ENCODE measurements around the gene TJP1.
"Not testable (repeated sequence)": the region's sequence is repeated elsewhere in the genome, so short reads cannot be mapped to it uniquely, and the experiment has no call there.

Gene TJP1

DNA sequence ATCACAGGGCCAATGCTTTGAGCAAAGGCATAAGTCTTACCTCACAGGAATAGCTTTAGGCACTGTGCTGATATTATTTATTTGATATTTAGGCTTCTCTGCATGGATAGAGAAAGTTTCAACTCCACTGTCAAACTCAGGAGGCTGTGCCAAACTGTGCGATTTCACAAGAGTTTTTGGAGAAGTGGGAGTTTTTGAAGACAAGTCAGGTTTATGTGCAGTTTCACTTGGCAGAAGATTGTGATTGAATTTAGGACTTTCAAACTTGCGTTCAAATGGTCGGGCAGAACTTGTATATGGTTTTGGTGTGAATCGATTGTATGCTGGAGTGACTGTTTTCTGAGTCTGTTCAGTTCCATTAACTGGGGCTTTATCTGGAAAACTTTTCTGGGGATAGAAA is 113.7 kb downstream of the TJP1 start:
- DNase-seq (ENCODE audit: low read depth in 1 of 2, low spot score in 1 of 2) = no peak

DNA sequence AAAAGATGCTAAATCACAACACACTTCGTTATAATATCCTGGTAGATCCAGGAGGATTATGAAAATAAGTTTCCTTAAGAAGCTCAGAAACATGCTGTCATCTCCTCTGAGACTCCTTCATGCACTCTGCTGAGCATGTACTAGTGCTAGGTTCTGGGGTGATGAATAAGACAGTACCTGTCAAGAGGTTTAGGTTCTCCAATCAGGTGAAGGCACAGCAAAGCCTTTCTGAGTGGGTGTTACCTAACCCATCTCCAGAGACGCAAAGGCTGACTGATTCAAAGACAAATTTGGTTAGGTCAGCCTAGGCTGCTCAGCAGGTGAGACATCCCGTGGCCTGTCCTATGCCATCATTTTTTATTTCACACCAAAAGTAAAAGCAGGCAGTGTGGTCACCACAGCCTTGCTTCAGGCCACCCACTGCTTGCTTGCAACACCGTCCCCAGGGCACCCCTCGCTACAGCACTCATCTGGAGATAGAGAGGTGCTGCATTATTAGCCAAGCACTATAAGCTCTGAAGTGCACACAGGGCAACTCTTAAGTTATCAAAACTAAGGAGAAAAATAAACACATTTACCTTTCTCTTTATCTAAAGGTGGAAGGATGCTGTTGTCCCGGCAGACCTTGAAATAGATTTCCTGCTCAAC is 117.2 kb downstream of the TJP1 start:
- no peak for DNase-seq (ENCODE audit: low read depth in 1 of 2, low spot score in 1 of 2)

DNA sequence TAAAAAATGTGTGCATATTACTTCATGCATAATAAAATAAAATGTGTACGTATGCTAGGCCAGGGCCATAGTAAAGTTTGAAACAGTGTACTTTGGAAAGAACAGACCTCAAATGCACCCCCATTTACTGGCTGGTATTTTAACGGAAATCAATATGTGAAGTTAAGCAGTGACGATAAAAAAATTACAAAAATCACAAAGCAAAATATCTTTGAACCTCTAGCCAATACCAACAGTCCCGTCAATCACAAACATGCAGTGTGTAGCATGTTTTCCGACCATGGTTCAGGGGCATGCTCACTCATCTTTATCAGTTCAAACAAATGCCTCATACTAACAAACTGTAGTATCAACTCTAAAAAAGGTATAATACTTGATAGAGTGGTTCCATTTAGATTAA is 121.1 kb downstream of the TJP1 start:
- no peak for DNase-seq (ENCODE audit: low read depth in 1 of 2, low spot score in 1 of 2)

DNA sequence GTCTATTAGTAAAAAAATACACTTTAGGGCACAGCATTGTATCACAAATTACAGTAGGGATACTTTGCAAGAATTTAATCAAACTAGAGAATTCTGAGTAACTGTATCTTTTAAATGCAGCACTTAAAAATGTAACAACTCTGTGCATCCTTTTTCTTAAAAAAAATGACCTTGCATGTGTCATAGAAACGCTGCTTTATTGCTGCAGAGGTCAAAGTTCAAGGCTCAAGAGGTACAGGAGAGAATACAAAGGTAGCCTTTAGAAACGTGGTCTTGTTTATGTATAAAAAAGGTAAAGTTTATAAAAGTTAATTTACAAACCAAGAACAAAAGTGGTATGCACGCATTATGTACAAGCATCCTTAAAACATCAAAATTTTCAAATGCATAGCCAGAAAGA is 122.0 kb downstream of the TJP1 start:
- DNase-seq (ENCODE audit: low read depth in 1 of 2, low spot score in 1 of 2) = no peak

GRCh38 chr15:29699791-29700190 is 122.5 kb downstream of the TJP1 start:
- no peak for DNase-seq (ENCODE audit: low read depth in 1 of 2, low spot score in 1 of 2)

DNA sequence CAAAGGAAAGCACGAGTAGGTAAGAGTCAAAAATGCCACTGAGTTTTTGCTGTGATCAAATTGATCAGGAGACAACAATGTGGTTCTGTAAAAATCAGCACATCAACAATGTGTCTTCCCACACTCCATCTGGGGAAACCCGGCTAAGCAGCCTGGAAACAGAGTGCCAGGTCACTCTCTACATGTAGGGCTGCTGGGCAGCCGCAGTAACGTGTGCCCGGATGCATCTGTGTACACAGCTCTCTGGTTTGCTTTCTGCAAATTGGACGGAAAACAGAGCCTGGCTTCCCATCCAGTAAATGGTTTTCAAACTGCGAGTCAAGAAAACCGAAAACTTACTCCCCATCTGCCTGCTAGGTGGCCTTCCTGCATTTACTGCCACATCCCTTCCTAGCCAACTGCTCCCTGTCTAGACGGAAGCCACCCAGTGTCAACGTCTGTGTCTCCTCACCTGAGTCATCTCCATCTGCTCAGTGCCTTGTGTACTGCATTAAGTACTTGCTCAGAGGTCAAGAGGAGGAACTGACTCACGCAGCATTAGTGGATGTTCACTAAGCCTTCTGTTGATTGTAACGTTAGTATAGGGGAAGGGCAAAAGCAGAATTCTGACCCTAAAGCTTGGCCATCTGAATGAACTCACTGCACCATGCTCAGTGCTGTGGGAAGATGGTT is 124.1 kb downstream of the TJP1 start:
- DNase-seq (ENCODE audit: low read depth in 1 of 2, low spot score in 1 of 2) = no peak

- DNase-seq (ENCODE audit: low read depth in 1 of 2, low spot score in 1 of 2) = no peak
These were observed 125.1 kb downstream of the TJP1 start for GRCh38 chr15:29696950-29697738.

GRCh38 chr15:29696506-29696905 is 125.8 kb downstream of the TJP1 start:
- DNase-seq (ENCODE audit: low read depth in 1 of 2, low spot score in 1 of 2) = not testable (repeated sequence)

- DNase-seq (ENCODE audit: low read depth in 1 of 2, low spot score in 1 of 2) = no peak
These were observed 126.6 kb downstream of the TJP1 start for GRCh38 chr15:29695489-29696167.

DNA sequence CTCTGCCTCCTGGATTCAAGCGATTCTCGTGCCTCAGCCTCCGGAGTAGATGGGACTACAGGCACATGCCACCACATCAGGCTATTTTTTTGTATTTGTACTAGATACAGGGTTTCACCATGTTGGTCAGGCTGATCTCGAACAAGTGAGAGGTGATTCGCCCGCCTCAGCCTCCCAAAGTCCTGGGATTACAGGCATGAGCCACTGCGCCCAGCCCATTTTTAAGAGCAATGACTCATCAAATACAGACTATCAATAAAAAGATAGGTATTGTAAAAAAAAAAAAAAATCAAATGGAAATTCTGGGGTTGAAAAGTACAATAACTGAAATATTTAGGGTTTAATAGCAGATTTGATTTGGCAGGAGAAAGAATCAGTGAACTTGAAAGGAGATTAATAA is 129.0 kb downstream of the TJP1 start:
- DNase-seq (ENCODE audit: low read depth in 1 of 2, low spot score in 1 of 2) = no peak

- DNase-seq (ENCODE audit: low read depth in 1 of 2, low spot score in 1 of 2) = no peak
These were observed 129.7 kb downstream of the TJP1 start for GRCh38 chr15:29692527-29692926.

GRCh38 chr15:29690765-29691475 is 131.3 kb downstream of the TJP1 start:
- no peak for DNase-seq (ENCODE audit: low read depth in 1 of 2, low spot score in 1 of 2)

- DNase-seq (ENCODE audit: low read depth in 1 of 2, low spot score in 1 of 2) = no peak
These were observed 132.8 kb downstream of the TJP1 start for GRCh38 chr15:29689287-29689986.

- DNase-seq (ENCODE audit: low read depth in 1 of 2, low spot score in 1 of 2) = no peak
These were observed 133.6 kb downstream of the TJP1 start for GRCh38 chr15:29688506-29689286.

GRCh38 chr15:29687939-29688505 is 134.2 kb downstream of the TJP1 start:
- DNase-seq (ENCODE audit: low read depth in 1 of 2, low spot score in 1 of 2) = no peak

DNA sequence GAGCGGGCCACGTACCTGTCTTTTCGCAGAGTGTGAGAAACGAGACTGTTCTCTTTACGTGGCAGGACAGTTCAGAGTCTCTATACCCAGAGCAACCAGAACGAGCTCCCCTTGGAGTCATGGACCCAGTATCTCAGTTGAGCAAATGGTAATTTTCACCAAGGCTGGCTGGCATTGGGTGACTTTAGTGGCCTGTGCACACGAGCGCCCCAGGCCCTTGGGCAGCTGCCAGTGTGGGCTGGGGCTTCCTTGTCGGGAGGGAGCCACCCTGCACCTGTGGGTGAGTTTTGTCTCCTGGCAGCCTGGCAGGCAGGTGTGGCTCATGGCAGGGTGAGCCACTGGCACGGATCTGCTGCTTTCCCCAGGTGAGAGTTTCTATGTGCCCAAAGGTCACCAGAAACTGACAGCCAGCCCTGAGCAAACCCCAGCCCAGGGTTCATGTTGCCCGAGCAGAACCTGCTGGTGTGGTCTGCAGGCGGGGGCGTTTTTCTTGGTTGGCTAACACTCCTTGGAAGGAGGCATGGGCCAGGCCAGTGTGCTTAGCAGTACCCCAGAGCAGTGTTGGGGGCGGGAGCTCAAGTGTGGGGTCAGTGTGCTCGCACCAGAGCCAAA is 135.0 kb downstream of the TJP1 start:
- no peak for DNase-seq (ENCODE audit: low read depth in 1 of 2, low spot score in 1 of 2)

- no peak for DNase-seq (ENCODE audit: low read depth in 1 of 2, low spot score in 1 of 2)
These were observed 135.6 kb downstream of the TJP1 start for GRCh38 chr15:29686445-29687203.

- no peak for DNase-seq (ENCODE audit: low read depth in 1 of 2, low spot score in 1 of 2)
These were observed 136.2 kb downstream of the TJP1 start for GRCh38 chr15:29686079-29686425.

Data from activated CD4-positive, alpha-beta T cell treated with anti-CD3 and anti-CD28 coated beads, Interleukin-2, amount 50 U/mL, for 24 hours (primary cell).